K562 (cell line): ENCODE measurements around the gene PRPF8. TPM values are rescaled to one million over a fixed set of nuclear protein-coding genes. Genes with fewer than 3 reads are reported as not detected.

Source experiments
- FOXK1 ChIP-seq: sonication (generic); formaldehyde crosslinking; IDR thresholded peaks from 2 replicates; pipeline ENCODE4 v1.8.0; 2022; ENCODE audit warnings: missing genetic modification reagents, mild to moderate bottlenecking, borderline replicate concordance
- HNRNPH1 ChIP-seq: fragments of 200-400 bp; formaldehyde crosslinking; optimal IDR thresholded peaks from 2 replicates; pipeline ENCODE3; 2017; ENCODE audit warnings: low read depth, mild to moderate bottlenecking, low read length, moderate library complexity
- MTA3 ChIP-seq: fragments of 450-650 bp; formaldehyde crosslinking; IDR thresholded peaks from 2 replicates; pipeline ENCODE4 v1.6.1; 2017; ENCODE audit warnings: mild to moderate bottlenecking, borderline replicate concordance
- PRPF4 ChIP-seq: fragments of 200-400 bp; formaldehyde crosslinking; IDR thresholded peaks from one replicate; pipeline ENCODE4 v1.6.1; 2017; ENCODE audit warnings: low read length, low read depth, mild to moderate bottlenecking; ENCODE audit not compliant: insufficient read depth, poor library complexity, severe bottlenecking
- RAD51 ChIP-seq: fragments of 450-650 bp; IDR thresholded peaks from 2 replicates; pipeline ENCODE4 v1.7.1; 2016; ENCODE audit warnings: low read depth, mild to moderate bottlenecking, borderline replicate concordance
- ZBTB40 ChIP-seq, 2 experiments: fragments of 450-650 bp in 1 of 2; sonication (generic) in 1 of 2; formaldehyde crosslinking in 1 of 2; IDR thresholded peaks; 2 replicates each; pipeline versions ENCODE4 v1.7.1 to v1.9.0; 2016 to 2022; ENCODE audit warnings: inconsistent platforms in 1 of 2, mild to moderate bottlenecking in 1 of 2, missing genetic modification reagents in 1 of 2
- ZNF212 ChIP-seq: fragments of 450-650 bp; formaldehyde crosslinking; IDR thresholded peaks from 2 replicates; pipeline ENCODE4 v1.4.0; 2020; ENCODE audit warnings: mild to moderate bottlenecking
- ZNF707 ChIP-seq: fragments of 250-450 bp; sonication (Bioruptor Pico); conservative IDR thresholded peaks from 2 replicates; pipeline ENCODE4 v1.8.0; 2022; ENCODE audit warnings: inconsistent platforms, mild to moderate bottlenecking, moderate library complexity
- polyA plus RNA-seq, 8 experiments: library from polyadenylated mRNA; depleted of rRNA in 4 of 8; stranded (reverse) in 5 of 8; unstranded in 3 of 8; fragments of >200 nt; fragmentation: Nextera tagmentation in 2 of 8; fragmentation: Illumina TruSeq in 1 of 8; extraction: Ambion mirVana in 2 of 8; extraction: Trizol in 1 of 8; gene quantifications; 2 replicates each; pipeline versions ENCODE4 v1.2.1 to v1.2.3, GENCODE V29; 2011 to 2014; ENCODE audit warnings: inconsistent platforms in 1 of 8, missing spikeins in 1 of 8
- total RNA-seq, 7 experiments: library from RNA; depleted of rRNA in 6 of 7; stranded (reverse); fragments of >200 nt in 6 of 7; fragmentation: Illumina TruSeq in 2 of 7; extraction: Trizol in 2 of 7; gene quantifications; 2 replicates each; pipeline versions ENCODE4 v1.2.1 to v1.2.3, GENCODE V29; 2011 to 2021; ENCODE audit warnings: low replicate concordance in 1 of 7
- TF ChIP-seq, protein P1 (sequence below), 2 experiments: fragments of 450-650 bp in 1 of 2; IDR thresholded peaks; 2 replicates each; pipeline ENCODE4 v1.6.1; 2011 to 2017; ENCODE audit warnings: low read depth in 2 of 2, antibody characterized with exemption in 1 of 2, borderline replicate concordance in 1 of 2, low read length in 1 of 2, mild to moderate bottlenecking in 1 of 2, mixed read lengths in 1 of 2; ENCODE audit not compliant: control insufficient read depth in 1 of 2

Gene PRPF8
- total and polyA plus RNA-seq, 9 of the 15 experiments (the other 6 are each of a cell fraction or from before 2014, with no cell fraction given) = 64.3 to 294 (median 85.9) TPM

- TF ChIP-seq ZBTB40 (IDR thresholded peaks at IDR 0.05) (no peak), ZBTB40 (CRISPR knock-in tag; IDR thresholded peaks at IDR 0.05) (no peak), MTA3 (no peak), RAD51 (no peak), ZNF707 (CRISPR knock-in tag) (no peak), ZNF212 (no peak), PRPF4 (no peak), FOXK1 (CRISPR knock-in tag) (no peak), HNRNPH1 (no peak)
- TF ChIP-seq, protein P1, sequence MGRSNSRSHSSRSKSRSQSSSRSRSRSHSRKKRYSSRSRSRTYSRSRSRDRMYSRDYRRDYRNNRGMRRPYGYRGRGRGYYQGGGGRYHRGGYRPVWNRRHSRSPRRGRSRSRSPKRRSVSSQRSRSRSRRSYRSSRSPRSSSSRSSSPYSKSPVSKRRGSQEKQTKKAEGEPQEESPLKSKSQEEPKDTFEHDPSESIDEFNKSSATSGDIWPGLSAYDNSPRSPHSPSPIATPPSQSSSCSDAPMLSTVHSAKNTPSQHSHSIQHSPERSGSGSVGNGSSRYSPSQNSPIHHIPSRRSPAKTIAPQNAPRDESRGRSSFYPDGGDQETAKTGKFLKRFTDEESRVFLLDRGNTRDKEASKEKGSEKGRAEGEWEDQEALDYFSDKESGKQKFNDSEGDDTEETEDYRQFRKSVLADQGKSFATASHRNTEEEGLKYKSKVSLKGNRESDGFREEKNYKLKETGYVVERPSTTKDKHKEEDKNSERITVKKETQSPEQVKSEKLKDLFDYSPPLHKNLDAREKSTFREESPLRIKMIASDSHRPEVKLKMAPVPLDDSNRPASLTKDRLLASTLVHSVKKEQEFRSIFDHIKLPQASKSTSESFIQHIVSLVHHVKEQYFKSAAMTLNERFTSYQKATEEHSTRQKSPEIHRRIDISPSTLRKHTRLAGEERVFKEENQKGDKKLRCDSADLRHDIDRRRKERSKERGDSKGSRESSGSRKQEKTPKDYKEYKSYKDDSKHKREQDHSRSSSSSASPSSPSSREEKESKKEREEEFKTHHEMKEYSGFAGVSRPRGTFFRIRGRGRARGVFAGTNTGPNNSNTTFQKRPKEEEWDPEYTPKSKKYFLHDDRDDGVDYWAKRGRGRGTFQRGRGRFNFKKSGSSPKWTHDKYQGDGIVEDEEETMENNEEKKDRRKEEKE (IDR thresholded peaks at IDR 0.05; ENCODE audit: borderline replicate concordance in 1 of 2, control insufficient read depth in 1 of 2, low read depth in 2 of 2, low read length in 1 of 2) = no peak
- TF ChIP-seq, all 486 proteins: peak for 0
Measured at GRCh38 chr17:1612400-1612799, 72.3 kb downstream of the PRPF8 start (continued).
